ENCODE measurements around the gene TMEM91.

The TMEM91 gene

DNA sequence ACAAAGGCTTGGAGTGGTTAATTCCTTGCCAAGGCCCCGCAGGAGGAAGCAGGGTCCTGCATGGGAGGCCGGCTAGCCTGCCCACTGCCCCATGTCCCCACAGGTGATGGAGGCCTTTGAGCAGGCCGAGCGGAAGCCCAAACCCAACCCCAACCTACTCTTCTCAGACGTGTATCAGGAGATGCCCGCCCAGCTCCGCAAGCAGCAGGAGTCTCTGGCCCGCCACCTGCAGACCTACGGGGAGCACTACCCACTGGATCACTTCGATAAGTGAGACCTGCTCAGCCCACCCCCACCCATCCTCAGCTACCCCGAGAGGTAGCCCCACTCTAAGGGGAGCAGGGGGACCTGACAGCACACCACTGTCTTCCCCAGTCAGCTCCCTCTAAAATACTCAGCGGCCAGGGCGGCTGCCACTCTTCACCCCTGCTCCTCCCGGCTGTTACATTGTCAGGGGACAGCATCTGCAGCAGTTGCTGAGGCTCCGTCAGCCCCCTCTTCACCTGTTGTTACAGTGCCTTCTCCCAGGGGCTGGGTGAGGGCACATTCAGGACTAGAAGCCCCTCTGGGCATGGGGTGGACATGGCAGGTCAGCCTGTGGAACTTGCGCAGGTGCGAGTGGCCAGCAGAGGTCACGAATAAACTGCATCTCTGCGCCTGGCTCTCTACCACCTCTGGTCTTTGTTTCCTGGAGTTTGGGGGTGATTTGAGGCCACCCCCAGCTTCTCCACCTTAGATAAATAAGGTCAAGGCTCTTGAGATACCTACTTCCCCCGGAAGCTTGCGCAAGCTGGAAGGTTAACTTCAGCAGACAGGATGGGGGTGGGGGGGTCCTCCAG, 48.2 kb downstream of the TMEM91 start:
- H3K9me3 Mint-ChIP-seq: no peaks in the 10 kb centered on the region
- H3K27ac Mint-ChIP-seq: peak overlapping the region; percentile 91
- peaks cover 47% of the 10 kb centered on the region for H3K4me1 Mint-ChIP-seq
- H3K36me3 Mint-ChIP-seq: peaks cover 51% of the 10 kb centered on the region
- ATAC-seq (no peak), DNase-seq (ENCODE audit: low spot score in 2 of 2) (no peak)
- peak overlapping the region; percentile 36 for H3K4me3 Mint-ChIP-seq

DNA sequence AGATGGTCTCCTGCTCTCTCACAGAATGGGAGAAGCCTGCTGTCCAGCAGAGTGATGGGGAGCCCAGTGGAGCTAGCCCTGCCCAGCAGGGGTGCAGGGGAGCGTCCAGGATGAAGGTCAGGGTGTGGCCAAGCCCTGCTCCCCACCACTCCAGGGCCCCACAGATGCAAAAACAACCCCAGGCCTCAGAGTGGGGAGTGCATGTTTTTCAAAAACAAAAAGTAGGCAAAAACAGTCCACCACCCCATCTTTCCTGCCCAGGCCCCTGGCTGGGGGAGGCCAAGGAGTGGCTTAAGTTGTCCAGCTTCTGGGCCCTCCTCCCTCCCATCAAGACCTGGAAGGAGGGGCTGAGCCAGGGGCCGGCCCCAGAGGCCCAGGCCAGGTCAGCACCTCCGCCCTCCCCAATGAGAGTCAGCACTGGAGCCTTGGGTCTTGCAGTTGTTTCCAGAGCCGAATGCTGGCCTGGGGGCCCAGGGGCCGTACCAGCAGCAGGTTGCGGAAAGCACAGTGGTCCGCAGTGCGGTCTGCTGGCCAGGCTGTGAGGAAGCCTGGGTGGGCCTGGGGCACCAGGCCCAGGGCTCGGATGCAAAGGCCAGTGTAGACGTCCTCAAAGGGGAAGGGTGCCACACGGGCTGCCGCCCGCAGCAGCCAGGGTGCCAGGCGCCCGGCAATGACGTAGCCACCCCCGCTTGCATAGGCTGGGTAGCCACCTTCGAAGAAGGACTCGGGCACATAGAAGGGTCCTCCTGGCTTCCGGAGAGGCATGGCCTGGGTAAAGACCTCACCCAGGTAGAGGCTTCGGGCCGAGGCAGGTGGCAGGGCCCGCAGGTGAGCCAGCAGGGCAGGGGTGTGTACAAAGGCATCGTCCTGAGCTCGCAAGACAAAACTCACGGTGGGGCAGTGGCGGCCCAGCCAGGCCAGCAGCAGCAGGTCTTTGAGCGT, 49.1 kb downstream of the TMEM91 start:
- peaks cover 47% of the 10 kb centered on the region for H3K4me1 Mint-ChIP-seq
- H3K36me3 Mint-ChIP-seq: peaks cover 49% of the 10 kb centered on the region
- DNase-seq (ENCODE audit: low spot score in 2 of 2) (no peak), ATAC-seq (no peak)
- no peaks in the 10 kb centered on the region for H3K9me3 Mint-ChIP-seq
- H3K4me3 Mint-ChIP-seq: peak overlapping the region; percentile 87
- peak overlapping the region; percentile 96 for H3K27ac Mint-ChIP-seq

DNA sequence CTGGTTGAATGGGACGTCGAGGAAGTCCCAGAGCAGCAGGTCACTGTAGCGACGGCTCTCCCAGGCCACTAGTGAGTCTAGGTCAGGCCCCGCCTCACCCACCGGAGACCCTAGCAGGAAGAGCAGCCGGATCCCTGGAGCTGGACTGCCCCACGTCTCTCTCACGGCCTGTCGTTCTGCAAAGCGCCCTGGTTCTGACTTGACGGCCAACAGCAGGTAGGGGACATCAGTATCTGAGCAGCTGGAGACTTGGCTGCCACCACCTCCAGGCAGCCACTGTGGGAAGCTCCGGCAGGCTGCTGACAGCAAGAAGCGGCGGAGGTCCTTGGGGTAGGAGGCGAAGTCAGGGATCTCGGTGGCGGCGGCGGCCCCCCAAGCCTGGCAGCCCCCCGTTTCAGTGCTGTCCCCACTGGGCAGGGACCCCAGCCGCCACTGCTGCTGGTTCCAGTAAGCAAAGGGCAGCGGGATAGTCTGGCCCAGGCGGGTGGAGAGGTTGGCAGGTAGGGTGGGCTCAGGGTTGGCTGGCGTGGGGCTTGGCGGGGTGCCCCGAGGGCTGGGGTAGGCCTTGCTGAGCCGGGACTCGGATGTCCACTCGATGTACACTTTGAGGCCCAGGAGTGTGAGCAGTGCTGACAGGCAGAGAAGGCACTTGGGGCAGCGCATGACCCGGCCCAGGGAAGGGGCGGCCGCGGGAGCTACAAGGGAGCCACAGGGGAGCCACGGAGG, 49.9 kb downstream of the TMEM91 start:
- H3K36me3 Mint-ChIP-seq: peaks cover 44% of the 10 kb centered on the region
- ATAC-seq (no peak), DNase-seq (ENCODE audit: low spot score in 2 of 2) (no peak)
- H3K9me3 Mint-ChIP-seq: no peaks in the 10 kb centered on the region
- peak overlapping the region; percentile 87 for H3K4me3 Mint-ChIP-seq
- H3K27ac Mint-ChIP-seq: peak overlapping the region; percentile 96
- H3K4me1 Mint-ChIP-seq: peaks cover 47% of the 10 kb centered on the region

DNA sequence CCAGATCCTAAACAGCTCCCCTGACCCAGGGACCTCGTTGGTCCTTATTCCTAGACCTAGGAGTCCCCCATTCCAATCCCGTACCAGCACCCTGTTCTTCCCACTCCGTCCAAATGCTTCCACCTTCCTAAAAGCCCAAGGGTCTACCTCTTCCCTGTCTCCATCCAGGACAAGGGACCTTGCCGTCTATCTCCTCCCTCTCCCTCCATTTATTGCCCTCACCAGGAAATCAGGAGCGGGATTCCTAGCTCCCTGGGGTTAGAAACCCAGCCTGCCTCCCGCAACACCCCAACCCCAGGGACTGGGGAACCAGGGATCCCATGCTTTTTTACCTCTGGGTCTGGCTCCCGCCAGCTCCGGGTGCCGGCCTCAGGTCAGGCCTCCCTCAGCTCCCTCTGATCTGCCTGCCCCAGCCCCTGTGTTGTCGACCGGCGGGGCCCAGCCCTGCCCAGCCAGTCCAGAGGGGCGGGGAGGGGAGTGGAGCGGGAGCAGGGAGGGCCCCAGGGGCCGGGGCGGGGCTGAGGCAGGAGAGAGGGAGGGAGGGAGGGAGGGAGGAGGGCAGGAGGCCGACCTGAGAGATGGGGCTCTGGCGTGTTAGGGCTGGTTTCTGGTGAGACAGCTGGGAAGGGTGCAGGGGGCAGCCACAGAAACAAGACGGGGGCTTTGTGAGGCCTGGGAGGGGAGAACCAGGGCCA, 50.8 kb downstream of the TMEM91 start, which contains the start of gene B3GNT8:
Gene B3GNT8 (minus strand): TSS at position 423 of the 695 bp plus-strand sequence. CDS start 596 bp downstream, outside the sequence.
- DNase-seq (ENCODE audit: low spot score in 2 of 2): peak; percentile 36 to 56
- H3K4me3 Mint-ChIP-seq: peak within 1 kb of the TSS; percentile 87
- H3K9me3 Mint-ChIP-seq: no peaks in the 10 kb centered on the region
- ATAC-seq: peak; percentile 82
- peak within 1 kb of the TSS; percentile 96 for H3K27ac Mint-ChIP-seq
- peaks cover 45% of the 10 kb centered on the region for H3K36me3 Mint-ChIP-seq
- H3K4me1 Mint-ChIP-seq: peaks cover 47% of the 10 kb centered on the region

DNA sequence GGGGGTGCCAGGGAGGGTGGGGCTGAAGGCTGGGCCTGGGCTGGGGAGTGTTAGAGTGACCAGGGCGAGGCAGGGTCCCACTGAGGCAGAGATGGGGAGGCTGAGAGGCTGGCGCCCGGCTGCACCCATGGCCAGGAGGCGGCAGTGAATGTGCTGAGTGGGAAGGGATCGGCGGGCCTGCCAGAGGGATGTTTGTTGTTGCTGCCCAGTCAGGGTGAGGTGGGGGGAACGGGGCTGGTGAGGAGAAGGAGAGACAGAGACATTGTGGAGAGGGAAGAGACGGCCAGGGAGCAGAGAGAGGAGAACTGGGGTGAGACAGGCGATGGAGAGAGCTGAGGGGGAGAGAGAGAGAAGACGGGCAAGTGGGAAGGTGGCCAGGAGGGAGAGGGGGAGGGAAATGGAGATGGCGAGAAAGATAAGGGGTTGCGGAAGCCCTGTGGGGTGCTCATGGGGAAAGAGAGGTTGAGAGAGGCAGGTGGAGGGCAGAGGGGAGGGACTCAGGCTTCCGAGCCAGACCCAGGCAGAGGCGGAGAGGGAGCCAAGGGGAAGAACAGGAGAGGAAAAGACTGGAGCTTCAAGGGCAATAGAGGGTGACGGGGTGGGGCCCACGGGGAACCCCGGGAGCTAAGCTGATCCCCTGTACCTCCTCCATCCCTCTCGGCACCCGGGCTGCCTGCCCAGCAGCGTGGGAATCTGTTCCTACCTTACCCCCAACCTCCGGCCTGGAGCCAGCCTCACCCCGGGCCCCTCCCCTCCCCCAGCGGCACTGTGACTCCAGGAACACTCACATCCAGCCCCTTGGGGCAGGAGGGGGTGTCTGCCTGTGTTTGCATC, 51.5 kb downstream of the TMEM91 start:
- Mint-ChIP-seq H3K27ac (peak overlapping the region; percentile 96), H3K4me3 (peak overlapping the region; percentile 87), H3K9me3 (no peaks in the 10 kb centered on the region), H3K4me1 (peaks cover 52% of the 10 kb centered on the region), H3K36me3 (peaks cover 52% of the 10 kb centered on the region)
- ATAC-seq: peak; percentile 61
- DNase-seq (ENCODE audit: low spot score in 2 of 2): peak in 1 of 2 donors; percentile 69

DNA sequence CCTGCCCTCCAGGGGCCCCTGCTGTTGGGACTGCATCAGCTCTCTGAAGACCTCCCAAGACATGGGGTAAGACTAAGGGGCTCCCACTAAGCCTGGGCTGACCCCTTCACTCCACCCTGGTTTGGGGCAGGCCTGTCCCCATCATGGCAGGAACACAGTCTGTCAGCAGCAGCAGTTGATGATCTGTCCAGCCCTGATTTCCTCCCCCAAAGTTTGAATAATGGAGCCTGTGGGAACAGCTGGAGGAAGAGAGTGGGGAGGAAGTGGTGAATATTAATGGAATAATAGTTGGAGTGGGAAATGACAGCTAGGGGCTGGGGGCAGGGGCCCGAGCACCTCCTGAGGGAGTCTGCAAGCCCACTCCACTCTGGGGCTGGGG, 52.1 kb downstream of the TMEM91 start:
- Mint-ChIP-seq H3K4me1 (peaks cover 52% of the 10 kb centered on the region), H3K36me3 (peaks cover 52% of the 10 kb centered on the region), H3K4me3 (peak overlapping the region; percentile 87), H3K9me3 (no peaks in the 10 kb centered on the region), H3K27ac (peak overlapping the region; percentile 96)
- DNase-seq (ENCODE audit: low spot score in 2 of 2) (no peak), ATAC-seq (no peak)

DNA sequence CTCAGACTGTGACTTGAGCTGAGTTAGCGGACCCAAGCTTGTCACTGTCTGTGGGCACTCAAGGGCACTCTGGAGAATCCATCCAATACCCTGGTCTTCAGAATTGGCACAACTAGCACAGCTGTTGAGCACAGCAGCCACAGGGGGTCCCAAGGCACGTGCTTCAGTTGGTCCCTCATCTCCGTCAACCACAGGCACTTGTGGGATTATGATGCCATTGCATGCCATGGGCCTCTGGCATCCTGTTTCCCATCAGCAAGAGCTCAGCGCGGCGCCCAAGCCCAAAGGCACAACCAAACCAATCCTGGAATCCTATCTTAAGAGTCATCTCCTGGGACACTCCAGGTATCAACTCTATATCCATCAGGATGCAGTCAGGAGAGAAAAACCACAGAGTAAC, 54.6 kb downstream of the TMEM91 start:
- Mint-ChIP-seq H3K9me3 (no peaks in the 10 kb centered on the region), H3K36me3 (peaks cover 63% of the 10 kb centered on the region), H3K4me1 (peaks cover 45% of the 10 kb centered on the region), H3K27ac (peak overlapping the region; percentile 56), H3K4me3 (no peak overlapping the region)
- DNase-seq (ENCODE audit: low spot score in 2 of 2) (no peak), ATAC-seq (no peak)

DNA sequence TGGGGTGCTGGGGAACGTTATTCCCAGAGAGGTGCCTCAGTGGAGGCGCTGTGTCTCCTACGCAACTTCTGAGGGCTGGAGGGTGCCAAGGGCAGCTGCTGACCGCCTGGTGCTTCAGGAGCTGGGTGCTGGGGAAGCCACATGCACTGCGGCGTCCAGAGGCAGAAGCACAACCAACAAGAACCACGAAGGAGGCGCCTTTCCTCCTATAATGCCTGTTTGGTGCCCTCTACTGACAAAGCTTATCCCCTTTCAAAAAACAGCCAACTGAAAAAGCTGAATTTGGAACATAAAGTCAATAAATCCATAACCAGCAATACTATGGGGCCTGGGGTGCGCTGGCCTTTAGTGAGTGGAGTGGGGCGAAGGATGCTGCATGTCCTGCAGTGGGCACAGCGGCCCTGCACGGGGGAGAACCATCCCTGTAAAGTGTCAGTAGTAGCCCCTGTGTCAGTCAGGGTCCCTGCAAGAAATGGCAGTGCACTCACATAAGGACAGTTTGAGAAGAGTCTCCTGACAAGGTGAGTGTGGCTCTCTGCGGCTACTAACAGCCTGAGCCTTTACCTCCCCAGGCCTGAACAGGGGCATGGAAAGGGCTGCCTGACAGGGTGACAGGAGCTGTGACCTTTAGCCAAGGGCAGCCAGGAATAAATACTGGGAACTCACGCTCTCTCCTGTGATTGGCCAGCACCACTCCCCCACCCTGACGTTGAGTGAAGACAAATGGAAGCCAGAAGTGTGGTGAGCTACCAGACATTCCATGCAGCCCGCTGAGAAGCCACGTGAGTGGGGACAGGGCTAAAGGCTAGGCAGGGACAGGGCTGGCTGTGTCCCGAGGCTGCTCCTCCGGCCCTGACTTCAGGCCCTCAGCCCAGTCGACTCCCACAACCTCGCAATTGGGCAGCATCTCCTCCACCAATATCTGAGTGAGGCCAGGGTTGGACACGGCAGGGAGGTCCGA, 55.4 kb downstream of the TMEM91 start:
- Mint-ChIP-seq H3K4me3 (no peak overlapping the region), H3K36me3 (peaks cover 69% of the 10 kb centered on the region), H3K9me3 (no peaks in the 10 kb centered on the region), H3K27ac (peak overlapping the region; percentile 56), H3K4me1 (peaks cover 43% of the 10 kb centered on the region)
- ATAC-seq: no peak
- no peak for DNase-seq (ENCODE audit: low spot score in 2 of 2)

DNA sequence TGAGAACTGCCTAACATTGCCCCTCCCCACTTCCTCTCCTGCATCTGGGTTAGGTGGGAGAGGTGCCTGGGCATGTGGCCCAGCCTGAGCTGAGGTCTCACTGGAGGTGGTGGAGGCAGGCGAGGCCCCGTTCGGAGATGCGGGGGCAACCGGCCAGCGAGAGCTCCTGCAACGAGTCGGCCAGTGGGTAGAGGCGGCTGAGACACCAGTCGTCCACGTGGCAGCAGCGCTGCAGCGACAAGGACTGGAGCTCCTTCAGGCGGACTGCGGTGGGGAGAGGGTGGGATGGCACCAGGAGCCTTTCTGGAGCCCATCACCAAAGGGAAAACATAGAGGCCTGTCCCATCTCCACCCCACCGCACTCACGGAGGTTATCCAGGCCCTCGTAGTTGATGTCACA, 56.8 kb downstream of the TMEM91 start:
- ATAC-seq (no peak), DNase-seq (ENCODE audit: low spot score in 2 of 2) (no peak)
- Mint-ChIP-seq H3K9me3 (no peaks in the 10 kb centered on the region), H3K36me3 (peaks cover 70% of the 10 kb centered on the region), H3K4me3 (no peak overlapping the region), H3K27ac (no peak overlapping the region), H3K4me1 (peaks cover 35% of the 10 kb centered on the region)
